Activated B cell treated with CpG ODN at 0.5 μM for 24 hours (primary cell): ENCODE results near the gene ZBTB17. TPM values are rescaled to one million over a fixed set of nuclear protein-coding genes. Genes with fewer than 3 reads are reported as not detected.

Experiments
- ATAC-seq: fragments of 200-7000 bp; cut with Tn5 transposase; one replicate; pipeline ENCODE4 v1.10.0; 2021; ENCODE audit warnings: low read depth, mild to moderate bottlenecking, moderate library complexity
- CTCF ChIA-PET: fragments of 350-600 bp; sonication (Branson Sonifier 250); formaldehyde crosslinking; loops from one replicate; lab custom pipeline; 2021; ENCODE audit warnings: antibody characterized with exemption; lab: Charles Lee
- POLR2A ChIA-PET: fragments of 350-600 bp; sonication (Branson Sonifier 250); formaldehyde crosslinking; loops from one replicate; lab custom pipeline; 2021; ENCODE audit warnings: antibody characterized with exemption; lab: Charles Lee
- DNase-seq: peaks from one replicate; pipeline ENCODE4 v3.0.0; 2022
- H3K27ac Mint-ChIP-seq: one replicate; pipeline ENCODE4 v1.8.0; 2020; ENCODE audit warnings: mixed read lengths
- H3K27me3 Mint-ChIP-seq: one replicate; pipeline ENCODE4 v1.8.0; 2021; ENCODE audit warnings: mixed read lengths
- H3K36me3 Mint-ChIP-seq: one replicate; pipeline ENCODE4 v1.8.0; 2021; ENCODE audit warnings: low read depth, mixed read lengths
- H3K4me1 Mint-ChIP-seq: one replicate; pipeline ENCODE4 v1.8.0; 2021; ENCODE audit warnings: mixed read lengths
- H3K4me3 Mint-ChIP-seq: one replicate; pipeline ENCODE4 v1.8.0; 2020; ENCODE audit warnings: mild to moderate bottlenecking, mixed read lengths
- H3K9me3 Mint-ChIP-seq: one replicate; pipeline ENCODE4 v1.8.0; 2020; ENCODE audit warnings: mixed read lengths
- CTCF ChIP-seq: fragments of 200-600 bp; IDR thresholded peaks from one replicate; pipeline ENCODE4 v1.8.0; 2022; ENCODE audit warnings: antibody characterized with exemption, mild to moderate bottlenecking
- intact Hi-C: fragments of 100-400 bp; cut with micrococcal nuclease; formaldehyde crosslinking; loops from one replicate; pipeline ENCODE4 v1.15.1; 2024
- total RNA-seq: library from RNA; stranded (reverse); gene quantifications from 2 replicates; pipeline ENCODE4 v1.2.3, GENCODE V29; 2022

ZBTB17 gene
- total RNA-seq, 1 donor from 2014 or later = 121 TPM

GRCh38 chr1:15992582-15993500 lies 16.9 kb upstream of the ZBTB17 start:
- ATAC-seq = no peak
- no peak overlapping the region for H3K27ac Mint-ChIP-seq
- H3K4me3 Mint-ChIP-seq = no peak overlapping the region
- H3K36me3 Mint-ChIP-seq = no peaks in the 10 kb centered on the region
- DNase-seq = no peak
- intact Hi-C loops = loop anchor here (5.0 kb wide), 1 partner anchor 46 kb away; no protein-coding TSS in a partner anchor
- ChIA-PET POLR2A (interaction anchor here (0.6 kb wide), 1 partner anchor 12 kb away, joined by 4 read pairs; no protein-coding TSS in a partner anchor), CTCF (interaction anchor here (0.6 kb wide), 1 partner anchor 189 kb away, joined by 3 read pairs; no protein-coding TSS in a partner anchor)
- H3K27me3 Mint-ChIP-seq = no peaks in the 10 kb centered on the region
- H3K9me3 Mint-ChIP-seq = no peaks in the 10 kb centered on the region
- no peaks in the 10 kb centered on the region for H3K4me1 Mint-ChIP-seq
- TF ChIP-seq CTCF = no peak

- Mint-ChIP-seq H3K4me1 (no peaks in the 10 kb centered on the region), H3K36me3 (no peaks in the 10 kb centered on the region), H3K9me3 (no peaks in the 10 kb centered on the region), H3K27me3 (no peaks in the 10 kb centered on the region), H3K27ac (no peak overlapping the region), H3K4me3 (no peak overlapping the region)
- ChIA-PET CTCF (no interaction called here), POLR2A (no interaction called here)
- intact Hi-C loops = loop anchor here (5.0 kb wide), 1 partner anchor 45 kb away; no protein-coding TSS in a partner anchor
- DNase-seq (no peak), ATAC-seq (no peak)
- TF ChIP-seq CTCF = no peak
Observed at GRCh38 chr1:15992187-15992553, 16.3 kb upstream of the ZBTB17 start.

- no peak for TF ChIP-seq CTCF
- H3K4me3 Mint-ChIP-seq = no peak overlapping the region
- H3K36me3 Mint-ChIP-seq = no peaks in the 10 kb centered on the region
- ChIA-PET CTCF (interaction anchor here (1.3 kb wide), 1 partner anchor 200 kb away, joined by 4 read pairs; no protein-coding TSS in a partner anchor), POLR2A (no interaction called here)
- intact Hi-C loops = loop anchor here (2.0 to 5.0 kb wide), 2 partner anchors 15 to 44 kb away; partner anchors contain the start of gene ZBTB17
- H3K27ac Mint-ChIP-seq = no peak overlapping the region
- no peaks in the 10 kb centered on the region for H3K27me3 Mint-ChIP-seq
- no peaks in the 10 kb centered on the region for H3K4me1 Mint-ChIP-seq
- ATAC-seq (no peak), DNase-seq (no peak)
- H3K9me3 Mint-ChIP-seq = no peaks in the 10 kb centered on the region
Observed at GRCh38 chr1:15991427-15992186, 15.7 kb upstream of the ZBTB17 start.

GRCh38 chr1:15989776-15990175 lies 13.9 kb upstream of the ZBTB17 start:
- Mint-ChIP-seq H3K36me3 (no peaks in the 10 kb centered on the region), H3K27me3 (no peaks in the 10 kb centered on the region), H3K27ac (no peak overlapping the region), H3K4me3 (no peak overlapping the region), H3K4me1 (no peaks in the 10 kb centered on the region), H3K9me3 (no peaks in the 10 kb centered on the region)
- CTCF ChIA-PET = no interaction called here
- POLR2A ChIA-PET = no interaction called here
- no peak for DNase-seq
- no peak for TF ChIP-seq CTCF
- no peak for ATAC-seq
- intact Hi-C loops = loop anchor here (2.0 to 5.0 kb wide), 2 partner anchors 13 to 42 kb away; partner anchors contain the start of gene ZBTB17
